Keratinocyte (primary cell): ENCODE data around the gene STX8.

Source experiments
- CTCF ChIP-seq, 3 experiments: IDR thresholded peaks in 1 of 3; conservative IDR thresholded peaks in 1 of 3; optimal IDR thresholded peaks in 1 of 3; 2 replicates in 2 of 3; 3 replicates in 1 of 3; pipeline versions ENCODE3 to v1.5.1; 2011; ENCODE audit warnings: low read length in 3 of 3, mild to moderate bottlenecking in 3 of 3, moderate library complexity in 2 of 3, control low read depth in 1 of 3, inconsistent platforms in 1 of 3; ENCODE audit not compliant: insufficient read depth in 2 of 3; ENCODE audit errors: extremely low read depth in 1 of 3
- EZH2 ChIP-seq: IDR thresholded peaks from one replicate; pipeline ENCODE4 v1.6.1; 2012; ENCODE audit warnings: inconsistent platforms, mild to moderate bottlenecking, low read length, moderate library complexity

GRCh38 chr17:9484789-9485188, 90.8 kb downstream of the STX8 start:
- no peak for TF ChIP-seq CTCF (optimal IDR thresholded peaks at IDR 0.05 in 1 of 3, IDR thresholded peaks at IDR 0.05 in 1 of 3, conservative IDR thresholded peaks at IDR 0.05 in 1 of 3; ENCODE audit: extremely low read depth in 1 of 3, insufficient read depth in 2 of 3, low read length in 3 of 3)
- no peak for TF ChIP-seq EZH2
